GM12878 (cell line): ENCODE results near the gene ISM1. TPM values are rescaled to one million over a fixed set of nuclear protein-coding genes. Genes with fewer than 3 reads are reported as not detected.

ENCODE experiments used
- ATAC-seq: fragments of 200-7000 bp; cut with Tn5 transposase; 3 replicates; pipeline ENCODE4 v1.9.1; 2020; ENCODE audit warnings: mild to moderate bottlenecking, moderate library complexity
- BruUV-seq: library from RNA; stranded (reverse); fragments of 400-500 nt; replicated peaks from 2 replicates; lab custom pipeline; 2021; lab: Mats Ljungman, UMichigan
- CTCF ChIA-PET: fragments of 300-600 bp; sonication (Branson Sonifier 250); formaldehyde crosslinking; extraction: SDS; loops from one replicate; lab custom pipeline; 2021; ENCODE audit warnings: inconsistent platforms; lab: Yijun Ruan, JAX
- POLR2A ChIA-PET: fragments of 350-600 bp; formaldehyde crosslinking; extraction: SDS; loops from one replicate; lab custom pipeline; 2021; ENCODE audit warnings: inconsistent platforms; lab: Charles Lee
- RAD21 ChIA-PET: fragments of 300-600 bp; sonication (Branson Sonifier 250); formaldehyde crosslinking; loops from one replicate; lab custom pipeline; 2023; ENCODE audit warnings: antibody characterized with exemption; ENCODE audit not compliant: unreplicated experiment; lab: Charles Lee
- SMC1A ChIA-PET: fragments of 300-600 bp; sonication (Branson Sonifier 250); formaldehyde crosslinking; loops from one replicate; lab custom pipeline; 2023; ENCODE audit not compliant: unreplicated experiment, uncharacterized antibody; lab: Charles Lee
- DNase-seq: peaks from one replicate; pipeline ENCODE4 v3.0.0-alpha.2; 2011; ENCODE audit warnings: low read depth, low spot score
- FAIRE-seq: peaks from 3 replicates; lab custom pipeline; 2011; peaks lifted over from hg19 to GRCh38; lab: Jason Lieb, UNC
- H2AFZ ChIP-seq: 2 replicates; pipeline ENCODE4 v1.6.0; 2011; ENCODE audit warnings: low read depth, low read length, control low read depth; ENCODE audit not compliant: control insufficient read depth
- H3K27ac ChIP-seq: 2 replicates; pipeline ENCODE4 v1.5.1; 2011; ENCODE audit warnings: control low read depth; ENCODE audit not compliant: control insufficient read depth, insufficient read depth
- H3K27me3 ChIP-seq, 2 experiments: replicated peaks in 1 of 2; 2 replicates each; pipeline versions ENCODE4 v1.6.0 to v1.6.1; 2011; ENCODE audit warnings: low read length in 1 of 2; ENCODE audit not compliant: control insufficient read depth in 2 of 2, insufficient read depth in 2 of 2
- H3K36me3 ChIP-seq, 2 experiments: 2 replicates each; pipeline ENCODE4 v1.5.1; 2011; ENCODE audit warnings: low read length in 1 of 2; ENCODE audit not compliant: control insufficient read depth in 2 of 2, insufficient read depth in 2 of 2
- H3K4me1 ChIP-seq: 2 replicates; pipeline ENCODE4 v1.6.1; 2011; ENCODE audit warnings: mild to moderate bottlenecking, low read length, moderate library complexity, mixed read lengths; ENCODE audit not compliant: control insufficient read depth, insufficient read depth
- H3K4me2 ChIP-seq: 2 replicates; pipeline ENCODE4 v1.6.0; 2011; ENCODE audit warnings: control low read depth; ENCODE audit not compliant: control insufficient read depth, insufficient read depth
- H3K4me3 ChIP-seq: fragments of 200-600 bp; sonication (generic); 2 replicates; pipeline ENCODE4 v1.5.1; 2016
- H3K79me2 ChIP-seq: 2 replicates; pipeline ENCODE4 v1.6.0; 2011; ENCODE audit warnings: low read length; ENCODE audit not compliant: control insufficient read depth, insufficient read depth
- H3K9ac ChIP-seq: 2 replicates; pipeline ENCODE4 v1.8.0; 2011; ENCODE audit warnings: low read length, control low read depth, mixed read lengths; ENCODE audit not compliant: control insufficient read depth, insufficient read depth
- H3K9me3 ChIP-seq: replicated peaks from 3 replicates; pipeline ENCODE4 v1.5.1; 2011; ENCODE audit warnings: mild to moderate bottlenecking, low read length; ENCODE audit not compliant: control insufficient read depth, insufficient read depth
- H4K20me1 ChIP-seq: 2 replicates; pipeline ENCODE4 v1.6.0; 2011; ENCODE audit not compliant: control insufficient read depth, insufficient read depth
- ATF3 ChIP-seq: IDR thresholded peaks from 2 replicates; pipeline ENCODE4 v1.6.1; 2011; ENCODE audit warnings: low read depth, mild to moderate bottlenecking, low read length, moderate library complexity, borderline replicate concordance; ENCODE audit errors: extremely low read depth
- BCL11A ChIP-seq: IDR thresholded peaks from 2 replicates; pipeline ENCODE4 v1.6.1; 2011; ENCODE audit warnings: low read depth, low read length
- BCL3 ChIP-seq: IDR thresholded peaks from 2 replicates; pipeline ENCODE4 v1.6.1; 2011; ENCODE audit warnings: borderline replicate concordance, low read depth, mild to moderate bottlenecking, moderate library complexity, low read length; ENCODE audit not compliant: insufficient read depth, poor library complexity, severe bottlenecking
- BHLHE40 ChIP-seq, 2 experiments: fragments of 450-650 bp in 1 of 2; IDR thresholded peaks; 2 replicates each; pipeline ENCODE4 v1.6.1; 2011 to 2017; ENCODE audit warnings: low read depth in 2 of 2, borderline replicate concordance in 1 of 2, improper control_type of control experiment in 1 of 2, low read length in 1 of 2, mild to moderate bottlenecking in 1 of 2
- CHD2 ChIP-seq: IDR thresholded peaks from 2 replicates; pipeline ENCODE4 v1.6.1; 2011; ENCODE audit warnings: low read depth, low read length, improper control_type of control experiment, borderline replicate concordance
- CHD4 ChIP-seq: fragments of 200-600 bp; sonication (generic); IDR thresholded peaks from 2 replicates; pipeline ENCODE4 v1.6.1; 2016; ENCODE audit warnings: mild to moderate bottlenecking
- ELK1 ChIP-seq: IDR thresholded peaks from 2 replicates; pipeline ENCODE4 v1.6.1; 2012; ENCODE audit warnings: low read depth, low read length, improper control_type of control experiment
- KDM1A ChIP-seq: fragments of 200-600 bp; sonication (generic); IDR thresholded peaks from 2 replicates; pipeline ENCODE4 v1.6.1; 2016; ENCODE audit warnings: borderline replicate concordance
- MEF2B ChIP-seq: fragments of 450-650 bp; IDR thresholded peaks from 2 replicates; pipeline ENCODE4 v1.6.1; 2018; ENCODE audit warnings: mild to moderate bottlenecking, moderate library complexity; ENCODE audit not compliant: partially characterized antibody, poor library complexity, severe bottlenecking
- PKNOX1 ChIP-seq: fragments of 450-650 bp; IDR thresholded peaks from 2 replicates; pipeline ENCODE4 v1.6.1; 2016; ENCODE audit warnings: mild to moderate bottlenecking
- PML ChIP-seq: IDR thresholded peaks from 2 replicates; pipeline ENCODE4 v1.6.1; 2012; ENCODE audit warnings: low read length, inconsistent platforms
- POLR2AphosphoS2 ChIP-seq: IDR thresholded peaks from 2 replicates; pipeline ENCODE4 v1.6.1; 2011; ENCODE audit warnings: low read depth, mild to moderate bottlenecking, low read length, improper control_type of control experiment, moderate library complexity
- RB1 ChIP-seq: fragments of 450-650 bp; formaldehyde crosslinking; IDR thresholded peaks from 2 replicates; pipeline ENCODE4 v1.6.1; 2017; ENCODE audit warnings: mild to moderate bottlenecking, borderline replicate concordance
- RBBP5 ChIP-seq: fragments of 200-600 bp; sonication (generic); conservative IDR thresholded peaks from 2 replicates; pipeline ENCODE4 v1.6.1; 2016
- SMAD1 ChIP-seq: fragments of 450-650 bp; IDR thresholded peaks from 2 replicates; pipeline ENCODE4 v1.6.1; 2018; ENCODE audit warnings: mild to moderate bottlenecking, low read depth; ENCODE audit not compliant: partially characterized antibody
- SMARCA5 ChIP-seq: fragments of 450-650 bp; IDR thresholded peaks from 2 replicates; pipeline ENCODE4 v1.6.1; 2017; ENCODE audit warnings: mild to moderate bottlenecking
- USF1 ChIP-seq: IDR thresholded peaks from 2 replicates; pipeline ENCODE4 v1.6.1; 2011; ENCODE audit warnings: borderline replicate concordance, low read depth, mild to moderate bottlenecking, moderate library complexity, mixed read lengths, low read length; ENCODE audit not compliant: insufficient read depth; ENCODE audit errors: extremely low read length
- YBX1 ChIP-seq: fragments of 450-650 bp; IDR thresholded peaks from 2 replicates; pipeline ENCODE4 v1.6.1; 2016; ENCODE audit warnings: antibody characterized with exemption
- ZSCAN29 ChIP-seq: fragments of 450-650 bp; IDR thresholded peaks from 2 replicates; pipeline ENCODE4 v1.6.1; 2017; ENCODE audit warnings: mild to moderate bottlenecking, moderate library complexity
- WGBS: methylation state at CpG from one replicate; pipeline ENCODE4 v1.1.6; 2016; ENCODE audit warnings: low lambda C conversion rate; ENCODE audit not compliant: insufficient replicate concordance, insufficient coverage; ENCODE audit errors: missing lambda C conversion rate; 5-methylcytosine and 5-hydroxymethylcytosine counted together
- in situ Hi-C: fragments of 300-500 bp; cut with MboI; formaldehyde crosslinking; loops from 9 replicates; pipeline ENCODE4 v1.14.3; 2018; ENCODE audit warnings: mixed read lengths
- intact Hi-C: fragments of 100-400 bp; cut with micrococcal nuclease; formaldehyde crosslinking; loops from one replicate; pipeline ENCODE4 v1.14.2; 2022; ENCODE audit not compliant: unreplicated experiment
- polyA plus RNA-seq, 11 experiments: library from polyadenylated mRNA; depleted of rRNA in 4 of 11; unstranded in 6 of 11; stranded (reverse) in 5 of 11; fragments of >200 nt; fragmentation: Nextera tagmentation in 4 of 11; fragmentation: Illumina TruSeq in 1 of 11; extraction: Ambion mirVana in 4 of 11; extraction: Trizol in 1 of 11; gene quantifications; 1 replicate in 1 of 11; 2 replicates in 10 of 11; pipeline versions ENCODE4 v1.2.1 to v1.2.3, GENCODE V29; 2011 to 2016; ENCODE audit warnings: inconsistent platforms in 2 of 11, missing spikeins in 2 of 11, low read depth in 1 of 11
- total RNA-seq, 4 experiments: library from RNA; depleted of rRNA in 3 of 4; stranded (reverse); fragments of >200 nt in 3 of 4; fragmentation: Illumina TruSeq in 1 of 4; extraction: Trizol in 1 of 4; gene quantifications; 2 replicates each; pipeline versions ENCODE4 v1.2.1 to v1.2.3, GENCODE V29; 2013 to 2021

Gene ISM1
- total and polyA plus RNA-seq, 10 of the 15 experiments (the other 5 are each of a cell fraction or from before 2014, with no cell fraction given), result 0.01 to 0.03 TPM; not detected in 8

GRCh38 chr20:13268953-13269352 is 47.9 kb downstream of the ISM1 start:
- intact Hi-C loops, result no loop called here
- FAIRE-seq, result no peak

More at GRCh38 chr20:13268953-13269352, 47.9 kb downstream of the ISM1 start:
- in situ Hi-C loops, result loop anchor here (5.0 kb wide), 1 partner anchor 52 kb away; no protein-coding TSS in a partner anchor
- CTCF ChIA-PET, result no interaction called here
- WGBS, result 0% methylated on average over 2 of the region's 2 CpGs
- Histone ChIP-seq H3K36me3 (no peaks in the 10 kb centered on the region), H4K20me1 (no peaks in the 10 kb centered on the region), H2AFZ (no peak overlapping the region), H3K79me2 (no peaks in the 10 kb centered on the region), H3K9ac (no peak overlapping the region), H3K4me2 (no peak overlapping the region), H3K4me1 (no peaks in the 10 kb centered on the region), H3K27me3 (no peaks in the 10 kb centered on the region), H3K27ac (no peak overlapping the region), H3K9me3 (no peaks in the 10 kb centered on the region), H3K4me3 (no peak overlapping the region)
- DNase-seq (no peak), ATAC-seq (no peak)
- POLR2A ChIA-PET, result no interaction called here
- SMC1A ChIA-PET, result interaction anchor here (1.2 kb wide), 1 partner anchor 12 kb away, joined by 3 read pairs; no protein-coding TSS in a partner anchor
- no TSS peak for BruUV-seq
- TF ChIP-seq PKNOX1 (no peak), ELK1 (no peak), SMARCA5 (no peak), PML (no peak), POLR2AphosphoS2 (no peak), RBBP5 (no peak), BCL11A (no peak), USF1 (no peak), ATF3 (no peak), CHD4 (no peak), CHD2 (no peak), KDM1A (no peak), YBX1 (no peak), RB1 (no peak), SMAD1 (no peak), MEF2B (no peak), BHLHE40 (IDR thresholded peaks at IDR 0.05; ENCODE audit: borderline replicate concordance in 1 of 2, low read depth in 2 of 2, low read length in 1 of 2) (no peak), BCL3 (no peak), ZSCAN29 (no peak)
- RAD21 ChIA-PET, result no interaction called here
